ENCODE results near the gene SASH1. TPM values are rescaled to one million over a fixed set of nuclear protein-coding genes. Genes with fewer than 3 reads are reported as not detected.
"Not testable (repeated sequence)": the region's sequence is repeated elsewhere in the genome, so short reads cannot be mapped to it uniquely, and the experiment has no call there.

Gene SASH1
- total RNA-seq, 2 experiments from 2014 or later, result 0.44 to 1.2 TPM

GRCh38 chr6:148352421-148352820 is 9.8 kb downstream of the SASH1 start:
- H3K9me3 Mint-ChIP-seq; H3K27me3 Mint-ChIP-seq; DNase-seq; H3K4me1 Mint-ChIP-seq (ENCODE audit: low read depth); POLR2A ChIA-PET; intact Hi-C loops (cut with micrococcal nuclease); CTCF ChIA-PET; H3K36me3 Mint-ChIP-seq; H3K4me3 Mint-ChIP-seq; H3K27ac Mint-ChIP-seq: not testable (repeated sequence)

GRCh38 chr6:148358196-148358785 is 15.7 kb downstream of the SASH1 start:
- Mint-ChIP-seq H3K27ac (no peak overlapping the region), H3K9me3 (no peaks in the 10 kb centered on the region), H3K4me1 (ENCODE audit: low read depth) (no peaks in the 10 kb centered on the region), H3K4me3 (no peak overlapping the region), H3K36me3 (no peaks in the 10 kb centered on the region), H3K27me3 (peaks cover 5% of the 10 kb centered on the region)
- CTCF ChIA-PET, result no interaction called here
- DNase-seq, result no peak
- intact Hi-C loops (cut with micrococcal nuclease), result no loop called here
- POLR2A ChIA-PET, result no interaction called here

- no peak for DNase-seq
- H3K9me3 Mint-ChIP-seq, result no peaks in the 10 kb centered on the region
- ChIA-PET POLR2A (no interaction called here), CTCF (no interaction called here)
- no peak overlapping the region for H3K4me3 Mint-ChIP-seq
- intact Hi-C loops (cut with micrococcal nuclease), result no loop called here
- H3K27me3 Mint-ChIP-seq, result peaks cover 7% of the 10 kb centered on the region
- no peak overlapping the region for H3K27ac Mint-ChIP-seq
- H3K36me3 Mint-ChIP-seq, result no peaks in the 10 kb centered on the region
- peaks cover under 1% of the 10 kb centered on the region for H3K4me1 Mint-ChIP-seq (ENCODE audit: low read depth)
These were observed 16.6 kb downstream of the SASH1 start for GRCh38 chr6:148359228-148359627.

- intact Hi-C loops (cut with micrococcal nuclease), result no loop called here
- Mint-ChIP-seq H3K4me1 (ENCODE audit: low read depth) (peaks cover 6% of the 10 kb centered on the region), H3K27ac (no peak overlapping the region), H3K9me3 (no peaks in the 10 kb centered on the region), H3K36me3 (no peaks in the 10 kb centered on the region), H3K27me3 (peaks cover 12% of the 10 kb centered on the region), H3K4me3 (no peak overlapping the region)
- ChIA-PET CTCF (no interaction called here), POLR2A (no interaction called here)
- DNase-seq, result no peak
These were observed 21.6 kb downstream of the SASH1 start for GRCh38 chr6:148364056-148364824.

- ChIA-PET CTCF (no interaction called here), POLR2A (no interaction called here)
- Mint-ChIP-seq H3K36me3 (no peaks in the 10 kb centered on the region), H3K4me1 (ENCODE audit: low read depth) (peaks cover 6% of the 10 kb centered on the region), H3K27me3 (peaks cover 10% of the 10 kb centered on the region), H3K9me3 (no peaks in the 10 kb centered on the region), H3K4me3 (no peak overlapping the region), H3K27ac (no peak overlapping the region)
- DNase-seq, result no peak
- intact Hi-C loops (cut with micrococcal nuclease), result no loop called here
These were observed 22.4 kb downstream of the SASH1 start for GRCh38 chr6:148365041-148365440.

GRCh38 chr6:148367411-148368024 is 24.9 kb downstream of the SASH1 start:
- H3K9me3 Mint-ChIP-seq, result no peaks in the 10 kb centered on the region
- intact Hi-C loops (cut with micrococcal nuclease), result no loop called here
- H3K36me3 Mint-ChIP-seq, result no peaks in the 10 kb centered on the region
- H3K27me3 Mint-ChIP-seq, result peaks cover 10% of the 10 kb centered on the region
- CTCF ChIA-PET, result no interaction called here
- H3K27ac Mint-ChIP-seq, result no peak overlapping the region
- peaks cover 6% of the 10 kb centered on the region for H3K4me1 Mint-ChIP-seq (ENCODE audit: low read depth)
- DNase-seq, result peak; percentile 11
- no peak overlapping the region for H3K4me3 Mint-ChIP-seq
- POLR2A ChIA-PET, result no interaction called here

GRCh38 chr6:148370176-148370575 is 27.5 kb downstream of the SASH1 start:
- Mint-ChIP-seq H3K27ac (no peak overlapping the region), H3K36me3 (no peaks in the 10 kb centered on the region), H3K4me1 (ENCODE audit: low read depth) (peaks cover 4% of the 10 kb centered on the region), H3K9me3 (no peaks in the 10 kb centered on the region), H3K4me3 (no peak overlapping the region), H3K27me3 (peaks cover 2% of the 10 kb centered on the region)
- no peak for DNase-seq
- intact Hi-C loops (cut with micrococcal nuclease), result no loop called here
- CTCF ChIA-PET, result no interaction called here
- POLR2A ChIA-PET, result no interaction called here

- no peaks in the 10 kb centered on the region for H3K36me3 Mint-ChIP-seq
- no peak overlapping the region for H3K4me3 Mint-ChIP-seq
- H3K27ac Mint-ChIP-seq, result no peak overlapping the region
- ChIA-PET CTCF (no interaction called here), POLR2A (no interaction called here)
- intact Hi-C loops (cut with micrococcal nuclease), result no loop called here
- no peaks in the 10 kb centered on the region for H3K4me1 Mint-ChIP-seq (ENCODE audit: low read depth)
- peaks cover 2% of the 10 kb centered on the region for H3K9me3 Mint-ChIP-seq
- peaks cover 1% of the 10 kb centered on the region for H3K27me3 Mint-ChIP-seq
- no peak for DNase-seq
These were observed 31.6 kb downstream of the SASH1 start for GRCh38 chr6:148374040-148374774.

GRCh38 chr6:148375401-148375800 is 32.8 kb downstream of the SASH1 start:
- Mint-ChIP-seq H3K9me3 (peaks cover 2% of the 10 kb centered on the region), H3K36me3 (no peaks in the 10 kb centered on the region), H3K27ac (no peak overlapping the region), H3K27me3 (no peaks in the 10 kb centered on the region), H3K4me1 (ENCODE audit: low read depth) (no peaks in the 10 kb centered on the region), H3K4me3 (no peak overlapping the region)
- intact Hi-C loops (cut with micrococcal nuclease), result no loop called here
- no peak for DNase-seq
- ChIA-PET POLR2A (no interaction called here), CTCF (no interaction called here)

GRCh38 chr6:148379481-148379880 is 36.8 kb downstream of the SASH1 start:
- ChIA-PET POLR2A (no interaction called here), CTCF (no interaction called here)
- Mint-ChIP-seq H3K9me3 (peaks cover 2% of the 10 kb centered on the region), H3K36me3 (no peaks in the 10 kb centered on the region), H3K27me3 (no peaks in the 10 kb centered on the region), H3K4me1 (ENCODE audit: low read depth) (no peaks in the 10 kb centered on the region), H3K27ac (no peak overlapping the region), H3K4me3 (no peak overlapping the region)
- intact Hi-C loops (cut with micrococcal nuclease), result no loop called here
- DNase-seq, result no peak

GRCh38 chr6:148379966-148380713 is 37.5 kb downstream of the SASH1 start:
- POLR2A ChIA-PET, result no interaction called here

GRCh38 chr6:148382051-148382450 is 39.4 kb downstream of the SASH1 start:
- H3K4me3 Mint-ChIP-seq; POLR2A ChIA-PET; intact Hi-C loops (cut with micrococcal nuclease); H3K27ac Mint-ChIP-seq; CTCF ChIA-PET; DNase-seq; H3K9me3 Mint-ChIP-seq; H3K27me3 Mint-ChIP-seq; H3K36me3 Mint-ChIP-seq; H3K4me1 Mint-ChIP-seq (ENCODE audit: low read depth): not testable (repeated sequence)

More at GRCh38 chr6:148379966-148380713, 37.5 kb downstream of the SASH1 start:
- DNase-seq, result no peak
- CTCF ChIA-PET, result no interaction called here
- Mint-ChIP-seq H3K4me1 (ENCODE audit: low read depth) (no peaks in the 10 kb centered on the region), H3K27ac (no peak overlapping the region), H3K9me3 (peaks cover 2% of the 10 kb centered on the region), H3K36me3 (no peaks in the 10 kb centered on the region), H3K4me3 (no peak overlapping the region), H3K27me3 (no peaks in the 10 kb centered on the region)
- intact Hi-C loops (cut with micrococcal nuclease), result no loop called here

Data from activated CD4-positive, alpha-beta memory T cell treated with anti-CD3 and anti-CD28 coated beads for 36 hours (primary cell).